HL-60 (cell line): ENCODE results near the gene DNAJC8.

Experiments used
- CTCF ChIP-seq: IDR thresholded peaks from one replicate; pipeline ENCODE4 v1.5.1; 2011; ENCODE audit warnings: low read length, control low read depth, inconsistent platforms; ENCODE audit not compliant: insufficient read depth
- POLR2AphosphoS5 ChIP-seq: IDR thresholded peaks from 2 replicates; pipeline ENCODE4 v1.6.1; 2012; ENCODE audit warnings: low read depth

GRCh38 chr1:28265577-28265976 lies 32.7 kb upstream of the DNAJC8 start:
- TF ChIP-seq CTCF (no peak), POLR2AphosphoS5 (no peak)
